ENCODE results near the gene GTF3C5. TPM values are rescaled to one million over a fixed set of nuclear protein-coding genes. Genes with fewer than 3 reads are reported as not detected.

GTF3C5 gene
- total and polyA plus RNA-seq, 10 of the 15 experiments (the other 5 are each of a cell fraction or from before 2014, with no cell fraction given) = 2.2 to 81.1 (median 68.7) TPM

DNA sequence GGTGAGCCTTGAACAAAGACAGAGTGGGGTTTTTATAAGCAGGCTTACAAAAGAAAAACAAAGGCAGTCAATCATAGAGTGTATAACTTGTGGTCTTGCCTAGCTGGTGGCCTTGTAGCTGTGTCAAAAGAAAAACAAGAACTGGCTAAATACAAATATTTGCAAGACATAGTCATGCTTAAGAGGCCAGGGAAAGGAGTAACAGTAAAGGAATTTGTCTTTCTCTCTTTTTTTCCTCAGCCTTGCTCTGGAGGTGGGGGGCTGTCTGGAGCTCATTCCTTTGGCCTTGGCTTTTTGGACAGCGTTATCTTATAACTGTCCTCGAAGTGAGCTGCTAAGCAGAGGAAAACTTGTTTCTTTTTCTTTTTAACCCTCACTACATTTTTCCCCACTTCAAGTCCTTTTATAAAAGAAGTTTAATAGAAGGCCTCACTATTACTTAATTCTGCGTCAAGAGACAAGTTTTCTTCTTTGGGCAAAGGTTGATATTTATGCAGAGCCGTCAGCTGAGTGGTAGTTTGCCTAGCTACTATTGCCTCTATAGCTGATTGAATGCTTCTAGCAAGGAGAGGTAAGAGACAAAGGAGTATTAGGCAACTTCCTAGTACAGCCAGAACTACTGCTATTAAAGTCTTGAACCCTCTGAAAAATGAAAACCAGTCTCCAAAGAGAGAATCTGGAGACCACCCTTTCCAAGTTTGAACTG is 45.3 kb downstream of the GTF3C5 start (continued):
- TF ChIP-seq, protein P1, sequence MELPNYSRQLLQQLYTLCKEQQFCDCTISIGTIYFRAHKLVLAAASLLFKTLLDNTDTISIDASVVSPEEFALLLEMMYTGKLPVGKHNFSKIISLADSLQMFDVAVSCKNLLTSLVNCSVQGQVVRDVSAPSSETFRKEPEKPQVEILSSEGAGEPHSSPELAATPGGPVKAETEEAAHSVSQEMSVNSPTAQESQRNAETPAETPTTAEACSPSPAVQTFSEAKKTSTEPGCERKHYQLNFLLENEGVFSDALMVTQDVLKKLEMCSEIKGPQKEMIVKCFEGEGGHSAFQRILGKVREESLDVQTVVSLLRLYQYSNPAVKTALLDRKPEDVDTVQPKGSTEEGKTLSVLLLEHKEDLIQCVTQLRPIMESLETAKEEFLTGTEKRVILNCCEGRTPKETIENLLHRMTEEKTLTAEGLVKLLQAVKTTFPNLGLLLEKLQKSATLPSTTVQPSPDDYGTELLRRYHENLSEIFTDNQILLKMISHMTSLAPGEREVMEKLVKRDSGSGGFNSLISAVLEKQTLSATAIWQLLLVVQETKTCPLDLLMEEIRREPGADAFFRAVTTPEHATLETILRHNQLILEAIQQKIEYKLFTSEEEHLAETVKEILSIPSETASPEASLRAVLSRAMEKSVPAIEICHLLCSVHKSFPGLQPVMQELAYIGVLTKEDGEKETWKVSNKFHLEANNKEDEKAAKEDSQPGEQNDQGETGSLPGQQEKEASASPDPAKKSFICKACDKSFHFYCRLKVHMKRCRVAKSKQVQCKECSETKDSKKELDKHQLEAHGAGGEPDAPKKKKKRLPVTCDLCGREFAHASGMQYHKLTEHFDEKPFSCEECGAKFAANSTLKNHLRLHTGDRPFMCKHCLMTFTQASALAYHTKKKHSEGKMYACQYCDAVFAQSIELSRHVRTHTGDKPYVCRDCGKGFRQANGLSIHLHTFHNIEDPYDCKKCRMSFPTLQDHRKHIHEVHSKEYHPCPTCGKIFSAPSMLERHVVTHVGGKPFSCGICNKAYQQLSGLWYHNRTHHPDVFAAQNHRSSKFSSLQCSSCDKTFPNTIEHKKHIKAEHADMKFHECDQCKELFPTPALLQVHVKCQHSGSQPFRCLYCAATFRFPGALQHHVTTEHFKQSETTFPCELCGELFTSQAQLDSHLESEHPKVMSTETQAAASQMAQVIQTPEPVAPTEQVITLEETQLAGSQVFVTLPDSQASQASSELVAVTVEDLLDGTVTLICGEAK (IDR thresholded peaks at IDR 0.05; ENCODE audit: borderline replicate concordance) = no peak
- TF ChIP-seq, protein P2, sequence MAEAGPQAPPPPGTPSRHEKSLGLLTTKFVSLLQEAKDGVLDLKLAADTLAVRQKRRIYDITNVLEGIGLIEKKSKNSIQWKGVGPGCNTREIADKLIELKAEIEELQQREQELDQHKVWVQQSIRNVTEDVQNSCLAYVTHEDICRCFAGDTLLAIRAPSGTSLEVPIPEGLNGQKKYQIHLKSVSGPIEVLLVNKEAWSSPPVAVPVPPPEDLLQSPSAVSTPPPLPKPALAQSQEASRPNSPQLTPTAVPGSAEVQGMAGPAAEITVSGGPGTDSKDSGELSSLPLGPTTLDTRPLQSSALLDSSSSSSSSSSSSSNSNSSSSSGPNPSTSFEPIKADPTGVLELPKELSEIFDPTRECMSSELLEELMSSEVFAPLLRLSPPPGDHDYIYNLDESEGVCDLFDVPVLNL (IDR thresholded peaks at IDR 0.05; ENCODE audit: low read depth, low read length) = no peak
- TF ChIP-seq PAX8 (IDR thresholded peaks at IDR 0.05) (no peak), ZSCAN29 (IDR thresholded peaks at IDR 0.05) (no peak), SMAD5 (IDR thresholded peaks at IDR 0.05; ENCODE audit: low read depth) (no peak), NFYB (IDR thresholded peaks at IDR 0.05; ENCODE audit: insufficient read depth, low read depth, low read length) (no peak), TBL1XR1 (IDR thresholded peaks at IDR 0.05; ENCODE audit: low read depth, low read length) (no peak)
